AG09309 (cell line): ENCODE results near the gene LTN1.
A peak's percentile ranks its signal among the peaks of the same experiment; 100 is the strongest.
"Not testable (repeated sequence)": the region's sequence is repeated elsewhere in the genome, so short reads cannot be mapped to it uniquely, and the experiment has no call there.

Source experiments
- DNase-seq: peaks from one replicate; pipeline ENCODE4 v3.0.0-alpha.2; 2010; ENCODE audit warnings: low read depth
- H3K4me3 ChIP-seq: 2 replicates; pipeline ENCODE4 v1.5.1; 2011; ENCODE audit warnings: mild to moderate bottlenecking, low read depth, low read length, moderate library complexity; ENCODE audit not compliant: control insufficient read depth
- CTCF ChIP-seq: IDR thresholded peaks from 2 replicates; pipeline ENCODE4 v1.5.1; 2011; ENCODE audit warnings: mild to moderate bottlenecking, low read depth, low read length, inconsistent platforms; ENCODE audit not compliant: insufficient read depth, control insufficient read depth; ENCODE audit errors: missing control alignments

LTN1 gene

GRCh38 chr21:28936721-28937120, 56.0 kb downstream of the LTN1 start:
- H3K4me3 ChIP-seq, result no peak overlapping the region
- no peak for DNase-seq
- no peak for TF ChIP-seq CTCF

DNA sequence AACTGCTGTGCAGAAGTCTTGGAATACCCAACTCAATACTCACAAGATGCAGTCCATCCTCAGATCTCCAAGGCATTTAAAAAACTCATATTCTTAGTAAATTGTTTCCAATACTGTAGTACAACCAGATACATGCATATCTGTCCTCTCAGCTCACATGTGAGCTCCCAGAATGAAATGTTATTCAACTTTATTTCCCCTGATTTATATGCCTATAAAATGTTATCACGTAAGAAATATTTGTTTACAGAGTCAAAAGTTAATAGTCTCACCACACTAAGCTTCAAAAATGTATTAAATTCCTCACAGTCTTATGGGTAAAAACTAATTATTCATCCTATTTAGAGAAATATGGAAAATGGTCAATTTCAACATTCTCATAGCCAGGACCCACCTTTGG, 56.6 kb downstream of the LTN1 start:
- DNase-seq, result peak; percentile 55
- H3K4me3 ChIP-seq, result no peak overlapping the region
- no peak for TF ChIP-seq CTCF

- H3K4me3 ChIP-seq, result no peak overlapping the region
- DNase-seq, result no peak
- TF ChIP-seq CTCF, result no peak
These were observed 60.0 kb downstream of the LTN1 start for GRCh38 chr21:28932717-28933116.

GRCh38 chr21:28931708-28932372, 60.8 kb downstream of the LTN1 start:
- not testable (repeated sequence) for DNase-seq, H3K4me3 ChIP-seq

DNA sequence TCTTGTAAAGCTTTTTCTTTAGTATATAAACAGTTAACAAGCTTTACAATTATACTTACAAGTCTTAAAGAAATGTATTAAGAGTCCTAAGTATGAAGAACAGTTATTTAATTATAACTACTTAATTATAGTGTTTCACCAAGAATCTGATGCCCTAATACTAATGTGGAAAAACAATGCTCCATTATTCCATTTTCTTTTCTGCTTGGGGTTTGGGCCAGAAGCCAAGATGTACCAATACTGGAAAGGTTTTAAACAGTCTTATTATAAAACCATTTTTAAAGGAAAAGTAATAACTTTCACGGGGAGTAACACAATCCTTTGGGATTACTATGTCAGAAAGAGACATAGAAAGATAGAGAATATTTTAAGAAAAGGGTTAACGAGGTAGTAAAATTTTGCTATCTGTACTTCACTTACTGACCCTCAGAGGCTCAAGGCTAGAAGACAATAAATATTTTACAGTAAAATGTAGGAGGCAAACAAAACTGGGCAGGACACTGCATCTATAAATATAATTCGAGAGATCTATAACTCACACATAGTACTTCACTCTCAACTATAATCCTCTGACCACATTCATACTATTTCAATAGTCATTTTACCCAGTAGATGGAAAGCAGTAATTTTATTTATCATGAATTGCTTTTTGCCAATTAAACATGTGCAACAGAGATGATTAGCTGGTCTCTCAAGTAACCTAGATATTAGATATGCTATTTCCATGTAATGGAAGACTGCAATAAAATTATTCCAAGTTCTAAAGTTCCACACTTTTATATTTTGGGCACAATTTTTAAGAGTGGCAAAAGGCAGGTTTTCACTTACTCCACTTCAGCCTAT, 63.9 kb downstream of the LTN1 start:
- no peak overlapping the region for H3K4me3 ChIP-seq
- no peak for DNase-seq
- TF ChIP-seq CTCF, result no peak

DNA sequence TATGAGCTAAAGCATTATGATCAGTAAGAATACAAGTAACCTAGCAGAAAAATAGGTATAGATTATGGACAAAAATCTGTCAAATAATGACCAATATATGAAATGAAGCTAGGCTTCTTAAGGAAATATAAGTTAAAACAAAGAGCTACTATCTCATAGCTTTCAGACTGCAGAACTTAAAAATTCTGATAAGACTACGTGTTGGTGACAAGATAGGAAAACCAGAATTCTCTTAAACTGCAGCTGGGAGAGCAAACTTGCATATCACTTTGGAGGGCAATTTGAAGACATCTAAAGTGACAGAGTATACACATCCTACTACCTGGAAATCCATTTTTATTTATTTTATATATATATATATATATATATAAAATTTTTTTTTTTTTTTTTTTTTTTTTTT, 65.5 kb downstream of the LTN1 start:
- no peak for DNase-seq
- no peak overlapping the region for H3K4me3 ChIP-seq
- TF ChIP-seq CTCF, result no peak

DNA sequence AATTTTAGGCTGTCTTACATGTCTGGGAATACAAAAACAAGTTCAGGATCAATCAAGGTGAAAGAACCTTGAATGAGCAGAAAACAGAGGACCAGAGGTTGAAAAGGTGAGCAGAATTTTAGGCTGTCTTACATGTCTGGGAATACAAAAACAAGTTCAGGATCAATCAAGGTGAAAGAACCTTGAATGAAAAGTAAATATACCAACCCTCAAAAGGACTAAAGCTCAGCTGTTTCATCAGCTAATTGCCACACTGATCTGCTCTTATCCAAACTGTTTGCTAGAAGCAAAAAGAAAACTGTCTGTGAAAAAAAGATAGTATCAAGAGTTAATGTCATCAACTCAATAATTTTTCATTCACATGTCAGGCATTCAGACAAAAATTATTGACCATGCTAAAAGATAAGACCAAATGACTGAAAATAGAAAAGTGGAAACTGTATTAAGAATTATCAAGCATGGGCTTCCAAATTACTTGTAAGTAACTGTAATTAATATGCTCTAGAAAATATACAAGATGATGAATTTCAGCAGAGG, 69.2 kb downstream of the LTN1 start:
- H3K4me3 ChIP-seq, result no peak overlapping the region
- TF ChIP-seq CTCF, result no peak
- DNase-seq, result no peak
